ENCODE measurements around the gene IMMP2L. TPM values are rescaled to one million over a fixed set of nuclear protein-coding genes. Genes with fewer than 3 reads are reported as not detected.
"Not testable (repeated sequence)": the region's sequence is repeated elsewhere in the genome, so short reads cannot be mapped to it uniquely, and the experiment has no call there.

IMMP2L gene
- total and polyA plus RNA-seq, 4 experiments from 2014 or later: 23.5 to 32.2 (median 29.5) TPM

- no peaks in the 10 kb centered on the region for H3K9me3 ChIP-seq (ENCODE audit: control insufficient read depth in 1 of 2, low read length in 2 of 2)
- intact Hi-C loops (cut with micrococcal nuclease): no loop called here
- no peaks in the 10 kb centered on the region for H3K4me1 ChIP-seq (ENCODE audit: insufficient read depth, low read length)
- H3K36me3 ChIP-seq (ENCODE audit: insufficient read depth, low read length): no peaks in the 10 kb centered on the region
- Mint-ChIP-seq H3K27me3 (no peaks in the 10 kb centered on the region), H3K9me3 (peaks cover 5 to 17% (median 8%) of the 10 kb centered on the region in 8 donors), H3K4me1 (peaks cover 0 to 7% (median 4%) of the 10 kb centered on the region in 4 donors), H3K27ac (peak overlapping the region in 1 of 7 donors; percentile 0), H3K36me3 (peaks cover 0 to 30% of the 10 kb centered on the region in 2 donors), H3K4me3 (no peak overlapping the region)
- no peak overlapping the region for H3K4me3 ChIP-seq (ENCODE audit: low read length in 2 of 2)
- POLR2A ChIA-PET (ENCODE audit: partially characterized antibody): no interaction called here
- no peak overlapping the region for H3K27ac ChIP-seq (ENCODE audit: low read depth, low read length)
- CTCF ChIA-PET (ENCODE audit: partially characterized antibody): no interaction called here
- DNase-seq: no peak
- no peaks in the 10 kb centered on the region for H3K27me3 ChIP-seq (ENCODE audit: insufficient read depth, low read length)
Measured at GRCh38 chr7:110938165-110938564, 624.1 kb downstream of the IMMP2L start.

- POLR2A ChIA-PET (ENCODE audit: partially characterized antibody); intact Hi-C loops (cut with micrococcal nuclease); CTCF ChIA-PET (ENCODE audit: partially characterized antibody); H3K4me1 Mint-ChIP-seq; H3K27me3 ChIP-seq (ENCODE audit: insufficient read depth, low read length); H3K4me3 ChIP-seq (ENCODE audit: low read length in 2 of 2); H3K27me3 Mint-ChIP-seq; H3K27ac Mint-ChIP-seq; H3K4me1 ChIP-seq (ENCODE audit: insufficient read depth, low read length); H3K9me3 ChIP-seq (ENCODE audit: control insufficient read depth in 1 of 2, low read length in 2 of 2); DNase-seq; H3K27ac ChIP-seq (ENCODE audit: low read depth, low read length); H3K4me3 Mint-ChIP-seq; H3K36me3 ChIP-seq (ENCODE audit: insufficient read depth, low read length): not testable (repeated sequence)
- peaks cover 0 to 30% of the 10 kb centered on the region in 2 donors for H3K36me3 Mint-ChIP-seq
- H3K9me3 Mint-ChIP-seq: peaks cover 5 to 17% (median 8%) of the 10 kb centered on the region in 8 donors
Measured at GRCh38 chr7:110936665-110937064, 625.6 kb downstream of the IMMP2L start.

GRCh38 chr7:110929480-110930249 is 632.6 kb downstream of the IMMP2L start:
- H3K36me3 Mint-ChIP-seq: peaks cover 0 to 2% of the 10 kb centered on the region in 2 donors
- H3K27me3 Mint-ChIP-seq: no peaks in the 10 kb centered on the region
- Histone ChIP-seq H3K27ac (ENCODE audit: low read depth, low read length) (no peak overlapping the region), H3K4me1 (ENCODE audit: insufficient read depth, low read length) (no peaks in the 10 kb centered on the region), H3K9me3 (ENCODE audit: control insufficient read depth in 1 of 2, low read length in 2 of 2) (no peaks in the 10 kb centered on the region), H3K4me3 (ENCODE audit: low read length in 2 of 2) (no peak overlapping the region), H3K36me3 (ENCODE audit: insufficient read depth, low read length) (no peaks in the 10 kb centered on the region), H3K27me3 (ENCODE audit: insufficient read depth, low read length) (no peaks in the 10 kb centered on the region)
- H3K4me3 Mint-ChIP-seq: peak overlapping the region in 1 of 8 donors; percentile 43
- CTCF ChIA-PET (ENCODE audit: partially characterized antibody): interaction anchor here (0.5 kb wide), 1 partner anchor 60 kb away, joined by 3 read pairs; no protein-coding TSS in a partner anchor
- intact Hi-C loops (cut with micrococcal nuclease): no loop called here
- peaks cover 0 to 7% (median 5%) of the 10 kb centered on the region in 8 donors for H3K9me3 Mint-ChIP-seq
- POLR2A ChIA-PET (ENCODE audit: partially characterized antibody): no interaction called here
- H3K27ac Mint-ChIP-seq: no peak overlapping the region
- H3K4me1 Mint-ChIP-seq: peaks cover 0 to 8% (median 2%) of the 10 kb centered on the region in 4 donors
- no peak for DNase-seq

GRCh38 chr7:110922906-110923305 is 639.4 kb downstream of the IMMP2L start:
- H3K4me3 Mint-ChIP-seq: no peak overlapping the region
- H3K9me3 Mint-ChIP-seq: no peaks in the 10 kb centered on the region
- Histone ChIP-seq H3K36me3 (ENCODE audit: insufficient read depth, low read length) (no peaks in the 10 kb centered on the region), H3K27ac (ENCODE audit: low read depth, low read length) (no peak overlapping the region), H3K9me3 (ENCODE audit: control insufficient read depth in 1 of 2, low read length in 2 of 2) (no peaks in the 10 kb centered on the region), H3K4me3 (ENCODE audit: low read length in 2 of 2) (no peak overlapping the region), H3K27me3 (ENCODE audit: insufficient read depth, low read length) (no peaks in the 10 kb centered on the region), H3K4me1 (ENCODE audit: insufficient read depth, low read length) (no peaks in the 10 kb centered on the region)
- H3K36me3 Mint-ChIP-seq: peaks cover 0 to 4% of the 10 kb centered on the region in 2 donors
- H3K27ac Mint-ChIP-seq: no peak overlapping the region
- CTCF ChIA-PET (ENCODE audit: partially characterized antibody): no interaction called here
- H3K27me3 Mint-ChIP-seq: no peaks in the 10 kb centered on the region
- no peak for DNase-seq
- intact Hi-C loops (cut with micrococcal nuclease): no loop called here
- H3K4me1 Mint-ChIP-seq: peaks cover 0 to 7% (median under 1%) of the 10 kb centered on the region in 4 donors
- POLR2A ChIA-PET (ENCODE audit: partially characterized antibody): no interaction called here

GRCh38 chr7:110921595-110922151 is 640.6 kb downstream of the IMMP2L start:
- Histone ChIP-seq H3K27me3 (ENCODE audit: insufficient read depth, low read length) (no peaks in the 10 kb centered on the region), H3K27ac (ENCODE audit: low read depth, low read length) (no peak overlapping the region), H3K9me3 (ENCODE audit: control insufficient read depth in 1 of 2, low read length in 2 of 2) (no peaks in the 10 kb centered on the region), H3K4me1 (ENCODE audit: insufficient read depth, low read length) (no peaks in the 10 kb centered on the region), H3K36me3 (ENCODE audit: insufficient read depth, low read length) (no peaks in the 10 kb centered on the region), H3K4me3 (ENCODE audit: low read length in 2 of 2) (no peak overlapping the region)
- Mint-ChIP-seq H3K27me3 (no peaks in the 10 kb centered on the region), H3K27ac (no peak overlapping the region), H3K4me1 (peaks cover 0 to 7% (median under 1%) of the 10 kb centered on the region in 4 donors), H3K9me3 (no peaks in the 10 kb centered on the region), H3K36me3 (peaks cover 0 to 4% of the 10 kb centered on the region in 2 donors), H3K4me3 (no peak overlapping the region)
- CTCF ChIA-PET (ENCODE audit: partially characterized antibody): no interaction called here
- POLR2A ChIA-PET (ENCODE audit: partially characterized antibody): no interaction called here
- intact Hi-C loops (cut with micrococcal nuclease): no loop called here
- DNase-seq: no peak

GRCh38 chr7:110918949-110919548 is 643.2 kb downstream of the IMMP2L start:
- Histone ChIP-seq H3K9me3 (ENCODE audit: control insufficient read depth in 1 of 2, low read length in 2 of 2) (no peaks in the 10 kb centered on the region), H3K27ac (ENCODE audit: low read depth, low read length) (no peak overlapping the region), H3K27me3 (ENCODE audit: insufficient read depth, low read length) (no peaks in the 10 kb centered on the region), H3K4me1 (ENCODE audit: insufficient read depth, low read length) (no peaks in the 10 kb centered on the region), H3K4me3 (ENCODE audit: low read length in 2 of 2) (no peak overlapping the region), H3K36me3 (ENCODE audit: insufficient read depth, low read length) (no peaks in the 10 kb centered on the region)
- intact Hi-C loops (cut with micrococcal nuclease): no loop called here
- Mint-ChIP-seq H3K27ac (no peak overlapping the region), H3K27me3 (no peaks in the 10 kb centered on the region), H3K4me1 (peaks cover 0 to 7% (median 3%) of the 10 kb centered on the region in 4 donors), H3K9me3 (peaks cover 0 to 1% (median 0%) of the 10 kb centered on the region in 8 donors), H3K36me3 (peaks cover 0 to 4% of the 10 kb centered on the region in 2 donors), H3K4me3 (no peak overlapping the region)
- no peak for DNase-seq
- POLR2A ChIA-PET (ENCODE audit: partially characterized antibody): no interaction called here
- CTCF ChIA-PET (ENCODE audit: partially characterized antibody): no interaction called here

GRCh38 chr7:110914263-110914662 is 648.0 kb downstream of the IMMP2L start:
- ChIA-PET CTCF (ENCODE audit: partially characterized antibody) (interaction anchor here (0.9 kb wide), 1 partner anchor 185 kb away, joined by 3 read pairs; no protein-coding TSS in a partner anchor), POLR2A (ENCODE audit: partially characterized antibody) (no interaction called here)
- Mint-ChIP-seq H3K4me3 (no peak overlapping the region), H3K27ac (no peak overlapping the region), H3K27me3 (no peaks in the 10 kb centered on the region), H3K36me3 (no peaks in the 10 kb centered on the region), H3K4me1 (peaks cover 0 to 4% (median under 1%) of the 10 kb centered on the region in 4 donors), H3K9me3 (peaks cover 0 to 3% (median 0%) of the 10 kb centered on the region in 8 donors)
- Histone ChIP-seq H3K36me3 (ENCODE audit: insufficient read depth, low read length) (no peaks in the 10 kb centered on the region), H3K9me3 (ENCODE audit: control insufficient read depth in 1 of 2, low read length in 2 of 2) (no peaks in the 10 kb centered on the region), H3K27ac (ENCODE audit: low read depth, low read length) (no peak overlapping the region), H3K4me3 (ENCODE audit: low read length in 2 of 2) (no peak overlapping the region), H3K4me1 (ENCODE audit: insufficient read depth, low read length) (no peaks in the 10 kb centered on the region), H3K27me3 (ENCODE audit: insufficient read depth, low read length) (no peaks in the 10 kb centered on the region)
- intact Hi-C loops (cut with micrococcal nuclease): no loop called here
- no peak for DNase-seq
